NCI-H2081 (cell line): ENCODE measurements around the gene RPP40.

Source experiments
- DNase-seq, 2 experiments: peaks; one replicate each; lab custom pipeline; 2025; lab: John Stamatoyannopoulos, UW

Gene RPP40

DNA sequence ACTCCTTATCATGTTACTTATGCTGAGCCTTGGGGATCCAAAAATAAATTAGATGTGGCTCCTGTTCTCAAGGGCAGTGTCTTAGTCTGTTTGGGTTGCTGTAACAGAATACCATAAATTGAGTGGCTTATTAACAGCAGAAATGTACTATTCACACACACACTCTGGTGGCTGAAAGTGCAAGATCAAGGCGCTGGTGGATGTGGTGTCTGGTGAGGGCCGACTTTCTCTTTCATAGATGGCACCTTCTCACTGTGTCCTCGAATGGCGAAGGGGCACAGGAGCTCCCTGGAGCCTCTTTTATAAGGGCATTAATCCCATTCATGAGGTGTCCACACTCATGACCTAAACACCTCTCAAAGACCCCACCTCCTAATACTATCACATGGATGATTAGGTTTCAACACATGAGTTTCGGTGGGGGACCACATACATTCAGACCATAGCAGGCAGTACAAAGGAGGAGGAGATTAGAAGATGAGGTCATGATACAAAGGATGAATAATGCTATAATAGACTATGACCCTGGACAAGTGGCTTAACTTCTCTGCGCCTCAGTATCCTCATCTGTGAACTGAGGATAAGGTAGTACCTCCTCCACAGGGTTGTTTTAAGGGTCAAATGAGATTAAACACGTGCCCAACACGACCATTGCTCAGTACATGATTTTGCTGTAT is 34.1 kb downstream of the RPP40 start:
- DNase-seq, result no peak

DNA sequence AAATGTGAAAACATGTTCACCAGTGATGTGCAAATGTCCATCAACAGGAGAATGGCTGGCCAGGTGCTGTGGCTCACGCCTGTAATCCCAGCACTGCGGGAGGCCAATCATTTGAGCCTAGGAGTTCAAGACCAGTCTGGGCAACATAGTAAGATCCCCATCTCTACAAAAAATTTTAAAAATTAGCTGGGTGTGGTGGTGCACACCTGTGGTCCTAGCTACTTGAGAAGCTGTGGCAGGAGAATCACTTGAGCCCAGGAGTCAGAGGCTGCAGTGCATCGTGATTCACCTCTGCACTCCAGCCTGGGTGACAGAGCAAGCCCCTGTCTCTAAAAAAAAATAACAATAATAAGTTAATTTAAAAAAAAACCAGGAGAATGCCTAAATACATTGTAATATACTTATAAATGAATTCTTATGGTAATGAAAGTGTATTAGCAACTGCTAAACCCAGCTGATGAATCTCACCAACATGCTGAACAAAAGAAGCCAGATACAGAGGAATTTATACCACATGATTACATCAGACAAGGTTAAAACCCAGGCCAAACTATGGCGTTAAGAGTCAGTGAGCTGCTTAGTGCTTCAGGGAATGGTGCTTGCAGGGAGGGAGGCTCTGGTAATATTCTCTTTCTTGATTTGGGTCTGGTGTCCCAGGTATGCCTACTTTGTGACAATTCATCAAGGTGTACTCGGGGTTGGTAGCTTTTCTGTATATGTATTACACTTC is 36.4 kb downstream of the RPP40 start:
- DNase-seq, result no peak

GRCh38 chr6:4965562-4966389 is 38.1 kb downstream of the RPP40 start:
- DNase-seq, result no peak

GRCh38 chr6:4964675-4965561 is 38.9 kb downstream of the RPP40 start:
- DNase-seq, result no peak

DNA sequence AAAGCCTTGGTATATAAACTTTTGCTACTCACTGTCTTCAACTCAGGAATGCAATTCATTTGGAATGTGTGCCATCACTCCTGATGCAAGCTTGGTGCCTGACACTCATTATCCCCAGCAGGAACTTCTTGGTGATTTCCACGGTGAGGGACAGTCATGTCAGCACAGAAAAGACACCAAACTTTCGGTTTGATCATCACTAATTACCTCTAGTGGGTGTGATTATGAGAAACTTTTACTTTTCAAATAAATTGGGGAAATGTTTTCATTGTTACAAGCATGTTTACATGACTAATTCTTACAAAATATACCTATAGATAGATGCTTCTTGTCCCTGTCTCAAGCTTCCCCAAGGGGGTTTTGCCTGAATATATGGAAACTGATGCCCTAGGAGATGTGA is 40.9 kb downstream of the RPP40 start:
- DNase-seq, result no peak

DNA sequence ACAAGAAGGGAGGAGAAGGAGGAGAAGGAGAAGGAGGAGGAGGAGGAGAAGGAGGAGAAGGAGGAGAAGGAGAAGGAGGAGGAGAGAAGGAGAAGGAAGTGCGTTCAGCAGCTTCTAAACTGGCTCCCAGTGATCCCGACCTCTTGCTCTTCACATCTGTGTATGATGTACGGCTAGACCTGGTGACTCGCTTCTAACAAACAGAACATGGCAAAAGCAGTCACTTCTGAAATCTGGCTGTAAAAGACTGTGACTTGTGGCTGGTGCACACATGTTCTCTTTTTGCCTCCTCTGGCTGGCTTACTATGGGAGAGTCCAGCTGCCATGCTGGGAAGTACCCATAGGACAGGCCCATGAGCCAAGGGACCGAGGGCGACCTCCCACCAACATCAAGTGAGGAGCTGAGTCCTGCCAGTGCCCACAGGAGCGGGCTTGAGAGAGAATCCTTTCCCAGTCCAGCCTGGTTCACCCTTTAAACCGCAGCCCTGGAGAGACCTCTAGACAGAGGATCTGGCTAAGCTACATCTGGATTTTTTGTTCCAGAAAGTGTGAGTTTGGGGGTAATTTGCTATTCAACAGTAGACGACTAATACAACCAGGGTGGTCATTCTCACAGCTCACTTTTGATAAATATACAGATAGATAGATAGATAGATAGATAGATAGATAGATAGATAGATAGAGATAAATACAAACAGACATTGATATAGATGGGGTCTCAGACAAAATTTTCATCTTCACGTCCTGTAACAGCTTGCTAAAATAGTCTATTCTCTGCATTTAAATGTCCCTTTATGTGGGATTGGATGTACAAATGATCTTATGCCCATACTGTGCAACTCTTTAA is 42.3 kb downstream of the RPP40 start:
- no peak for DNase-seq

- no peak for DNase-seq
These were observed 45.2 kb downstream of the RPP40 start for GRCh38 chr6:4958624-4959023.

DNA sequence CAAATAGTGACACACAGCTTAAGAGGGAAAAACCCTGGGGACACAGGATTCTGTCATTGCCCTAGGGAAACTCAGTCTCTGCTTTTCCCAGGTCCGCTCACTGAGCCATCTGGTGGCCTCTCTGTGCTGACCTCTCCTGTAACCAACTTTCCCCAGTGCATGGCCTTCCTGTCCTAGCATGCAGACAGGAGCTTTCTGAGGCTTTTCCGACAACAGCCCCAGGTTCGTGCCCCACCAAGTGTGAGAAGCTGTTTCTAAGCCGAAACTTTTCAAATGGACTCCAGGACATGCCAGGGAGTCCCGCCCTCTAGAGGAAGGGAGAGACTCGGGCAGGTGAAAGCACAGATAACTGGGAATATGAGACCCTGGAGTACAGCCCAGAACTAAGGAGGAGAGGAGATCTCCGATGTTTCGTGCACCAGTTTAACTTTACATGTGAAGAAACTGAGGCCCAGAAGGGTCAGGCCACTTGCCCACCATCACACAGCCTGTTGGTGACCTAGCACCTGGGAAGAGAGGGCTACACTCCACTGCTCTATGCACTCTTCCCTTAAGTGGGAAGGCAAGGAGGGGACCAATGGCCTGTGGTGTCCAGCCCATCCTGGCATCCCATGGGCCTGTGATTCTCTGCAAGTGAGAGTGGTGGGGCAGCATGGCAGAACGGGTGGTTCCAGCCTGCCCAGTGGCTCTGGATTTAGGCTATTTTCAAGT is 46.2 kb downstream of the RPP40 start:
- DNase-seq, result no peak

GRCh38 chr6:4956625-4957024 is 47.2 kb downstream of the RPP40 start:
- no peak for DNase-seq

GRCh38 chr6:4953440-4953839 is 50.4 kb downstream of the RPP40 start:
- DNase-seq, result no peak

GRCh38 chr6:4950836-4951533 is 52.9 kb downstream of the RPP40 start:
- no peak for DNase-seq

- no peak for DNase-seq
These were observed 53.8 kb downstream of the RPP40 start for GRCh38 chr6:4950076-4950475.

- no peak for DNase-seq
These were observed 54.9 kb downstream of the RPP40 start for GRCh38 chr6:4948781-4949450.

- no peak for DNase-seq
These were observed 56.1 kb downstream of the RPP40 start for GRCh38 chr6:4947716-4948115.

- no peak for DNase-seq
These were observed 57.3 kb downstream of the RPP40 start for GRCh38 chr6:4946521-4946920.
